GM23338 (cell line): Measurements from ENCODE around the gene RBM8A.

Experiments used
- ZNF114 ChIP-seq: fragments of 250-450 bp; sonication (Bioruptor Pico); IDR thresholded peaks from 2 replicates; pipeline ENCODE4 v1.5.0; 2020; ENCODE audit warnings: mild to moderate bottlenecking, moderate library complexity
- TF ChIP-seq, protein P1 (sequence below), 2 experiments: fragments of 200-600 bp in 1 of 2; sonication (generic) in 1 of 2; conservative IDR thresholded peaks; 2 replicates each; pipeline versions ENCODE4 v1.5.1 to v1.6.1; 2016 to 2017; ENCODE audit warnings: antibody characterized with exemption in 2 of 2, low read depth in 2 of 2, mild to moderate bottlenecking in 2 of 2, moderate library complexity in 1 of 2

DNA sequence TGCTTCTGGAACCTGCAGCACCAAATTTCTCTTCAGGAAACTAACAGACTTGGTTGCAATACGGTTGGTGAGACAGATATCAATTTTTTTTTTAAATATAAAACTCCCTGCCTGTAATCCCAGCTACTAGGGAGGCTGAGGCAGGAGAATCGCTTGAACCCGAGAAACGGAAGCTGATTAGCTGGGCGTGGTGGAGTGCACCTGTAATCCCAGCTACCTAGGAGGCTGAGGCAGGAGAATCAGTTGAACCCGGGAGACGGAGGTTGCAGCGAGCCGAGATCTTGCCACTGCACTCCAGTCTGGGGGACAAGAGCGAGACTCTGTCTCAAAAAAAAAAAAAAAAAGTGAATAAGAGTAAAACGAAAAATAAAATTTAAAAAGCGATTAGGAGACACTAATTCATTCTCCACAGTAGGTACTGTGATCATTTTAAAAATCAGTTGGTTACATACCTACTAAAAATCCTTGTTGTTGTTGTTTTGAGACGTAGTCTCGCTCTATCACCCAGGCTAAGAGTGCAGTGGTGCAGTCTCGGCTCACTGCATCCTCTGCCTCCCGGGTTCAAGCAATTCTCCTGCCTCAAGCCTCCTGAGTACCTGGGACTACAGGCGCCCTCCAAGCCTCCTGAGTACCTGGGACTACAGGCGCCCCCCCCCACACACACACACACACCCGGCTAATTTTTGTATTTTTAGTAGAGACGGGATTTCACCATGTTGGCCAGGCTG, 796 bp upstream of the RBM8A start:
- TF ChIP-seq, protein P1, sequence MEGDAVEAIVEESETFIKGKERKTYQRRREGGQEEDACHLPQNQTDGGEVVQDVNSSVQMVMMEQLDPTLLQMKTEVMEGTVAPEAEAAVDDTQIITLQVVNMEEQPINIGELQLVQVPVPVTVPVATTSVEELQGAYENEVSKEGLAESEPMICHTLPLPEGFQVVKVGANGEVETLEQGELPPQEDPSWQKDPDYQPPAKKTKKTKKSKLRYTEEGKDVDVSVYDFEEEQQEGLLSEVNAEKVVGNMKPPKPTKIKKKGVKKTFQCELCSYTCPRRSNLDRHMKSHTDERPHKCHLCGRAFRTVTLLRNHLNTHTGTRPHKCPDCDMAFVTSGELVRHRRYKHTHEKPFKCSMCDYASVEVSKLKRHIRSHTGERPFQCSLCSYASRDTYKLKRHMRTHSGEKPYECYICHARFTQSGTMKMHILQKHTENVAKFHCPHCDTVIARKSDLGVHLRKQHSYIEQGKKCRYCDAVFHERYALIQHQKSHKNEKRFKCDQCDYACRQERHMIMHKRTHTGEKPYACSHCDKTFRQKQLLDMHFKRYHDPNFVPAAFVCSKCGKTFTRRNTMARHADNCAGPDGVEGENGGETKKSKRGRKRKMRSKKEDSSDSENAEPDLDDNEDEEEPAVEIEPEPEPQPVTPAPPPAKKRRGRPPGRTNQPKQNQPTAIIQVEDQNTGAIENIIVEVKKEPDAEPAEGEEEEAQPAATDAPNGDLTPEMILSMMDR (conservative IDR thresholded peaks at IDR 0.05; ENCODE audit: low read depth in 2 of 2): no peak
- TF ChIP-seq ZNF114 (CRISPR knock-in tag): no peak
